H1 (cell line): ENCODE results near the gene MYO15A. TPM values are rescaled to one million over a fixed set of nuclear protein-coding genes. Genes with fewer than 3 reads are reported as not detected.

Source experiments
- CTCF ChIA-PET: fragments of 300-600 bp; sonication (Branson Sonifier 250); formaldehyde crosslinking; loops from one replicate; lab custom pipeline; 2021; ENCODE audit not compliant: partially characterized antibody; lab: Charles Lee
- POLR2A ChIA-PET: fragments of 300-600 bp; sonication (Branson Sonifier 250); formaldehyde crosslinking; loops from one replicate; lab custom pipeline; 2021; ENCODE audit warnings: inconsistent platforms; ENCODE audit not compliant: partially characterized antibody; lab: Charles Lee
- DNase-seq, 2 experiments: peaks; one replicate each; pipeline versions ENCODE4 v3.0.0 to v3.0.0-alpha.2; 2010 to 2022; ENCODE audit warnings: low spot score in 2 of 2, low read depth in 1 of 2, mixed read lengths in 1 of 2
- FAIRE-seq: peaks from 2 replicates; lab custom pipeline; 2011; peaks lifted over from hg19 to GRCh38; lab: Jason Lieb, UNC
- H2AFZ ChIP-seq: 2 replicates; pipeline ENCODE4 v1.8.1; 2012; ENCODE audit warnings: low read length, inconsistent platforms
- H2AK5ac ChIP-seq: 2 replicates; pipeline ENCODE4 v1.6.1; 2013; ENCODE audit warnings: low read depth, low read length
- H2BK120ac ChIP-seq: replicated peaks from 2 replicates; pipeline ENCODE3; 2013; ENCODE audit warnings: low read depth, low read length, inconsistent platforms
- H2BK12ac ChIP-seq: 2 replicates; pipeline ENCODE4 v1.6.1; 2013; ENCODE audit warnings: low read depth, low read length
- H2BK15ac ChIP-seq: 2 replicates; pipeline ENCODE4 v1.6.1; 2013; ENCODE audit warnings: low read length
- H2BK20ac ChIP-seq: 2 replicates; pipeline ENCODE4 v1.6.1; 2013; ENCODE audit warnings: low read length
- H2BK5ac ChIP-seq: 2 replicates; pipeline ENCODE4 v1.6.1; 2013; ENCODE audit warnings: low read depth, low read length
- H3K14ac ChIP-seq: 2 replicates; pipeline ENCODE4 v1.6.1; 2013; ENCODE audit warnings: inconsistent platforms; ENCODE audit not compliant: insufficient read length
- H3K18ac ChIP-seq: 2 replicates; pipeline ENCODE4 v1.6.1; 2013; ENCODE audit warnings: low read length; ENCODE audit errors: extremely low read depth
- H3K23ac ChIP-seq: 2 replicates; pipeline ENCODE4 v1.6.1; 2013; ENCODE audit warnings: inconsistent platforms; ENCODE audit not compliant: insufficient read length
- H3K23me2 ChIP-seq: 2 replicates; pipeline ENCODE4 v1.6.1; 2013; ENCODE audit warnings: low read depth, low read length
- H3K27ac ChIP-seq: 2 replicates; pipeline ENCODE4 v1.6.1; 2011; ENCODE audit warnings: low read depth, low read length, inconsistent platforms
- H3K27me3 ChIP-seq, 4 experiments: replicated peaks in 1 of 4; 1 replicate in 1 of 4; 2 replicates in 3 of 4; pipeline versions ENCODE4 v1.6.1 to v1.8.1; 2011 to 2013; ENCODE audit warnings: low read length in 3 of 4, mild to moderate bottlenecking in 3 of 4, inconsistent platforms in 2 of 4, mixed read lengths in 2 of 4, moderate library complexity in 1 of 4; ENCODE audit not compliant: control insufficient read depth in 3 of 4, insufficient read depth in 3 of 4; ENCODE audit errors: extremely low read depth in 1 of 4
- H3K36me3 ChIP-seq, 4 experiments: 2 replicates each; pipeline versions ENCODE4 v1.6.1 to v1.8.1; 2011 to 2013; ENCODE audit warnings: mild to moderate bottlenecking in 4 of 4, low read length in 3 of 4, moderate library complexity in 2 of 4, control low read depth in 1 of 4, inconsistent platforms in 1 of 4; ENCODE audit not compliant: insufficient read depth in 4 of 4, control insufficient read depth in 2 of 4
- H3K4ac ChIP-seq: replicated peaks from 2 replicates; pipeline ENCODE3; 2013; ENCODE audit warnings: low read length, low read depth, mixed read lengths, inconsistent platforms; ENCODE audit not compliant: insufficient read length
- H3K4me1 ChIP-seq, 4 experiments: replicated peaks in 1 of 4; 1 replicate in 1 of 4; 2 replicates in 3 of 4; pipeline versions ENCODE4 v1.6.1 to v1.8.1; 2011 to 2013; ENCODE audit warnings: low read length in 3 of 4, inconsistent platforms in 2 of 4, mixed read lengths in 1 of 4; ENCODE audit not compliant: insufficient read depth in 4 of 4, control insufficient read depth in 3 of 4
- H3K4me2 ChIP-seq, 2 experiments: 2 replicates each; pipeline versions ENCODE4 v1.6.1 to v1.8.1; 2011 to 2013; ENCODE audit warnings: low read depth in 2 of 2, low read length in 2 of 2, control low read depth in 1 of 2, inconsistent platforms in 1 of 2, mild to moderate bottlenecking in 1 of 2; ENCODE audit not compliant: insufficient read depth in 1 of 2
- H3K4me3 ChIP-seq, 4 experiments: fragments of 200-600, 300-600 bp in 1 of 4; sonication (generic), shearing (Covaris generic), sonication (Bioruptor Twin) in 1 of 4; 2 replicates each; pipeline versions ENCODE4 v1.5.1 to v1.8.1; 2011 to 2016; ENCODE audit warnings: low read length in 4 of 4, low read depth in 3 of 4, control low read depth in 2 of 4, inconsistent platforms in 2 of 4, mild to moderate bottlenecking in 2 of 4, mixed read lengths in 1 of 4, moderate library complexity in 1 of 4; ENCODE audit not compliant: insufficient read depth in 2 of 4; ENCODE audit errors: extremely low read depth in 1 of 4
- H3K56ac ChIP-seq: replicated peaks from 2 replicates; pipeline ENCODE3; 2013; ENCODE audit warnings: low read depth, mild to moderate bottlenecking, mixed read lengths, low read length, inconsistent platforms; ENCODE audit not compliant: insufficient read length
- H3K79me1 ChIP-seq: 2 replicates; pipeline ENCODE4 v1.6.1; 2013; ENCODE audit warnings: low read depth, low read length, control low read depth
- H3K79me2 ChIP-seq, 2 experiments: 2 replicates each; pipeline versions ENCODE4 v1.6.1 to v1.8.1; 2012 to 2013; ENCODE audit warnings: low read length in 2 of 2, mild to moderate bottlenecking in 2 of 2, inconsistent platforms in 1 of 2; ENCODE audit not compliant: insufficient read depth in 2 of 2, control insufficient read depth in 1 of 2
- H3K9ac ChIP-seq, 4 experiments: replicated peaks in 1 of 4; 1 replicate in 1 of 4; 2 replicates in 3 of 4; pipeline versions ENCODE4 v1.6.1 to v1.8.1; 2011 to 2013; ENCODE audit warnings: low read depth in 3 of 4, low read length in 3 of 4, control low read depth in 2 of 4, mild to moderate bottlenecking in 2 of 4, moderate library complexity in 2 of 4, inconsistent platforms in 1 of 4; ENCODE audit errors: extremely low read depth in 1 of 4
- H3K9me3 ChIP-seq, 2 experiments: 2 replicates each; pipeline versions ENCODE4 v1.6.1 to v1.8.1; 2012 to 2013; ENCODE audit warnings: mild to moderate bottlenecking in 2 of 2, moderate library complexity in 2 of 2, control low read depth in 1 of 2, inconsistent platforms in 1 of 2, low read depth in 1 of 2, low read length in 1 of 2, mixed read lengths in 1 of 2; ENCODE audit not compliant: insufficient read depth in 2 of 2
- H4K20me1 ChIP-seq, 2 experiments: replicated peaks in 1 of 2; 2 replicates each; pipeline versions ENCODE3 to v1.8.1; 2011 to 2013; ENCODE audit warnings: inconsistent platforms in 2 of 2, low read length in 2 of 2, mild to moderate bottlenecking in 1 of 2; ENCODE audit not compliant: insufficient read depth in 2 of 2, control insufficient read depth in 1 of 2
- H4K5ac ChIP-seq: 2 replicates; pipeline ENCODE4 v1.6.1; 2013; ENCODE audit warnings: low read length, low read depth, mixed read lengths, inconsistent platforms; ENCODE audit not compliant: insufficient read length
- H4K8ac ChIP-seq: 2 replicates; pipeline ENCODE4 v1.8.0; 2013; ENCODE audit warnings: mild to moderate bottlenecking, moderate library complexity, low read length, inconsistent platforms; ENCODE audit not compliant: insufficient read depth; ENCODE audit errors: extremely low read depth
- H4K91ac ChIP-seq: replicated peaks from 2 replicates; pipeline ENCODE3; 2013; ENCODE audit warnings: low read length, mixed read lengths, inconsistent platforms; ENCODE audit not compliant: insufficient read length
- ATF3 ChIP-seq: IDR thresholded peaks from 2 replicates; pipeline ENCODE4 v1.6.1; 2011; ENCODE audit warnings: low read depth, mild to moderate bottlenecking, low read length; ENCODE audit not compliant: insufficient read depth
- CBX5 ChIP-seq: fragments of 300-800, 300-1000 bp; sonication (generic); IDR thresholded peaks from 2 replicates; pipeline ENCODE4 v1.7.1; 2016; ENCODE audit warnings: antibody characterized with exemption, low read length, low read depth
- CHD2 ChIP-seq: IDR thresholded peaks from 2 replicates; pipeline ENCODE4 v1.6.1; 2012; ENCODE audit warnings: low read length, improper control_type of control experiment
- GTF2F1 ChIP-seq: IDR thresholded peaks from 2 replicates; pipeline ENCODE4 v1.6.1; 2012; ENCODE audit warnings: low read depth, low read length, improper control_type of control experiment, borderline replicate concordance
- JUN ChIP-seq: IDR thresholded peaks from 2 replicates; pipeline ENCODE4 v1.6.1; 2011; ENCODE audit warnings: low read depth, mild to moderate bottlenecking, improper control_type of control experiment, low read length
- JUND ChIP-seq: IDR thresholded peaks from 2 replicates; pipeline ENCODE4 v1.6.1; 2011; ENCODE audit warnings: mild to moderate bottlenecking, improper control_type of control experiment, low read length
- MAFK ChIP-seq: IDR thresholded peaks from 2 replicates; pipeline ENCODE4 v1.6.1; 2012; ENCODE audit warnings: low read depth, mild to moderate bottlenecking, improper control_type of control experiment, low read length
- RAD21 ChIP-seq, 2 experiments: IDR thresholded peaks in 1 of 2; conservative IDR thresholded peaks in 1 of 2; 2 replicates each; pipeline ENCODE4 v1.6.1; 2011; ENCODE audit warnings: low read depth in 2 of 2, low read length in 2 of 2, improper control_type of control experiment in 1 of 2, inconsistent platforms in 1 of 2, mild to moderate bottlenecking in 1 of 2, moderate library complexity in 1 of 2
- RFX5 ChIP-seq: IDR thresholded peaks from 2 replicates; pipeline ENCODE4 v1.6.1; 2011; ENCODE audit warnings: low read depth, low read length, improper control_type of control experiment, borderline replicate concordance
- SIN3A ChIP-seq, 2 experiments: IDR thresholded peaks in 1 of 2; conservative IDR thresholded peaks in 1 of 2; 2 replicates each; pipeline ENCODE4 v1.6.1; 2011 to 2012; ENCODE audit warnings: low read length in 2 of 2, improper control_type of control experiment in 1 of 2, low read depth in 1 of 2, mild to moderate bottlenecking in 1 of 2
- SP4 ChIP-seq: IDR thresholded peaks from 2 replicates; pipeline ENCODE4 v1.6.1; 2012; ENCODE audit warnings: low read length, inconsistent platforms
- SRF ChIP-seq: IDR thresholded peaks from 2 replicates; pipeline ENCODE4 v1.6.1; 2011; ENCODE audit warnings: mild to moderate bottlenecking, low read depth, low read length, moderate library complexity
- SUZ12 ChIP-seq: fragments of 200-600 bp; sonication (generic); IDR thresholded peaks from 2 replicates; pipeline ENCODE4 v1.6.1; 2012; ENCODE audit warnings: mild to moderate bottlenecking, inconsistent platforms, low read length, moderate library complexity, mixed read lengths
- TCF12 ChIP-seq: IDR thresholded peaks from 2 replicates; pipeline ENCODE4 v1.6.1; 2011; ENCODE audit warnings: low read depth, mild to moderate bottlenecking, low read length
- TEAD4 ChIP-seq: IDR thresholded peaks from 2 replicates; pipeline ENCODE4 v1.6.1; 2012; ENCODE audit warnings: low read depth, low read length, inconsistent platforms, mixed read lengths
- WGBS, 2 experiments: shearing (Covaris generic) in 1 of 2; methylation state at CpG; one replicate each; pipeline versions ENCODE4 v1.1.6 to v1.1.7; 2013 to 2015; ENCODE audit warnings: low lambda C conversion rate in 2 of 2, mixed read lengths in 2 of 2, inconsistent platforms in 1 of 2, low coverage in 1 of 2, missing lambda C conversion rate in 1 of 2; ENCODE audit not compliant: insufficient replicate concordance in 2 of 2, insufficient coverage in 1 of 2, insufficient read length in 1 of 2; ENCODE audit errors: extremely low coverage in 1 of 2, missing lambda C conversion rate in 1 of 2; 5-methylcytosine and 5-hydroxymethylcytosine counted together
- polyA plus RNA-seq, 7 experiments: library from polyadenylated mRNA; depleted of rRNA in 3 of 7; stranded (reverse) in 5 of 7; unstranded in 2 of 7; fragments of >200 nt in 5 of 7; fragments of 200-250 nt in 2 of 7; gene quantifications; 1 replicate in 5 of 7; 2 replicates in 1 of 7; 4 replicates in 1 of 7; pipeline versions ENCODE4 v1.2.1 to v1.2.3, GENCODE V29; 2011 to 2013; ENCODE audit warnings: missing spikeins in 2 of 7, mixed read lengths in 2 of 7
- total RNA-seq: library from RNA; stranded (reverse); fragmentation: NEBNext Ultra II Directional; extraction: Animal tissue kit (Norgen Biotek cat#: 25700); gene quantifications from 2 replicates; pipeline ENCODE4 v1.2.1, GENCODE V29; 2021

MYO15A gene
- total and polyA plus RNA-seq, 2 of the 8 experiments (the other 6 are each of a cell fraction or from before 2014, with no cell fraction given), result 1.6 to 4.2 TPM

- Histone ChIP-seq H4K8ac (no peak overlapping the region), H3K4me3 (no peak overlapping the region), H3K79me1 (no peaks in the 10 kb centered on the region), H3K9ac (no peak overlapping the region), H3K36me3 (peaks cover 2 to 6% (median 5%) of the 10 kb centered on the region in 4 experiments; a peak in 4 of 8 replicates), H3K4me1 (no peaks in the 10 kb centered on the region), H3K79me2 (no peaks in the 10 kb centered on the region), H3K23ac (no peak overlapping the region), H3K27me3 (no peaks in the 10 kb centered on the region), H2BK120ac (no peak overlapping the region), H3K4me2 (no peak overlapping the region), H4K5ac (no peak overlapping the region), H3K18ac (no peak overlapping the region), H4K91ac (no peak overlapping the region), H4K20me1 (no peaks in the 10 kb centered on the region), H3K9me3 (no peaks in the 10 kb centered on the region), H2BK12ac (no peak overlapping the region), H2AK5ac (no peak overlapping the region), H2BK15ac (no peak overlapping the region), H3K14ac (no peak overlapping the region), H2AFZ (no peak overlapping the region), H2BK5ac (no peak overlapping the region), H3K4ac (no peak overlapping the region), H2BK20ac (no peak overlapping the region), H3K27ac (no peak overlapping the region), H3K23me2 (no peaks in the 10 kb centered on the region), H3K56ac (no peak overlapping the region)
- no peak for DNase-seq
- 97% methylated on average over 2 of the region's 2 CpGs; no CpG with 5 or more reads in 1 of the 2 experiments for WGBS, 2 experiments
- no peak for FAIRE-seq
- POLR2A ChIA-PET, result no interaction called here
- CTCF ChIA-PET, result no interaction called here
- no peak for TF ChIP-seq JUN
- TF ChIP-seq SRF, result no peak
- no peak for TF ChIP-seq SUZ12
- TF ChIP-seq RAD21 (IDR thresholded peaks at IDR 0.05 in 1 of 2, conservative IDR thresholded peaks at IDR 0.05 in 1 of 2; ENCODE audit: low read depth in 2 of 2, low read length in 2 of 2), result no peak
- no peak for TF ChIP-seq CBX5
- TF ChIP-seq TEAD4, result no peak
- no peak for TF ChIP-seq JUND
- TF ChIP-seq ATF3, result no peak
- no peak for TF ChIP-seq SIN3A (conservative IDR thresholded peaks at IDR 0.05 in 1 of 2, IDR thresholded peaks at IDR 0.05 in 1 of 2; ENCODE audit: low read depth in 1 of 2, low read length in 2 of 2)
- no peak for TF ChIP-seq RFX5
- no peak for TF ChIP-seq GTF2F1
- no peak for TF ChIP-seq MAFK
- TF ChIP-seq SP4, result no peak
- TF ChIP-seq TCF12, result no peak
- no peak for TF ChIP-seq CHD2
These were observed 44.5 kb upstream of the MYO15A start for GRCh38 chr17:18064053-18064452.
